OCI-LY1 (cell line): Measurements from ENCODE around the gene STAU1.
"Not testable (repeated sequence)": the region's sequence is repeated elsewhere in the genome, so short reads cannot be mapped to it uniquely, and the experiment has no call there.

Experiments used
- H2AFZ ChIP-seq: fragments of 200-600 bp; sonication (generic), shearing (Covaris generic); 2 replicates; pipeline ENCODE4 v1.6.0; 2014; ENCODE audit warnings: antibody characterized with exemption, mild to moderate bottlenecking, low read length
- H3F3A ChIP-seq: fragments of 200-600 bp; sonication (generic), shearing (Covaris generic); 2 replicates; pipeline ENCODE4 v1.6.0; 2014; ENCODE audit warnings: mild to moderate bottlenecking, antibody characterized with exemption, low read length, moderate library complexity; ENCODE audit not compliant: insufficient read depth
- H3K27ac ChIP-seq: fragments of 200-600 bp; sonication (generic); 2 replicates; pipeline ENCODE4 v1.5.1; 2014; ENCODE audit warnings: low read length, mixed run types, mild to moderate bottlenecking, low read depth; ENCODE audit not compliant: poor library complexity, severe bottlenecking
- H3K27me3 ChIP-seq: fragments of 200-600 bp; sonication (generic); 2 replicates; pipeline ENCODE4 v1.6.0; 2014; ENCODE audit warnings: antibody characterized with exemption, mild to moderate bottlenecking, low read length, moderate library complexity; ENCODE audit not compliant: insufficient read depth
- H3K36me3 ChIP-seq: fragments of 200-600 bp; sonication (generic); 2 replicates; pipeline ENCODE4 v1.6.1; 2014; ENCODE audit warnings: mild to moderate bottlenecking, antibody characterized with exemption, low read length, moderate library complexity, mixed read lengths; ENCODE audit not compliant: insufficient read depth
- H3K4me1 ChIP-seq: fragments of 200-600 bp; sonication (generic); 2 replicates; pipeline ENCODE4 v1.5.1; 2014; ENCODE audit warnings: mild to moderate bottlenecking, low read length, moderate library complexity; ENCODE audit not compliant: insufficient read depth, severe bottlenecking
- H3K4me2 ChIP-seq: fragments of 200-600 bp; sonication (generic), shearing (Covaris generic); 2 replicates; pipeline ENCODE4 v1.6.1; 2014; ENCODE audit warnings: low read length
- H3K4me3 ChIP-seq: fragments of 200-600 bp; sonication (generic); 2 replicates; pipeline ENCODE4 v1.5.1; 2014; ENCODE audit warnings: low read length, low read depth, mild to moderate bottlenecking, mixed read lengths; ENCODE audit not compliant: poor library complexity, severe bottlenecking
- H3K79me2 ChIP-seq: fragments of 200-600 bp; shearing (Covaris generic); 2 replicates; pipeline ENCODE4 v1.6.1; 2016; ENCODE audit warnings: mixed run types, low read length, mixed read lengths; ENCODE audit not compliant: insufficient read depth
- H3K9ac ChIP-seq: fragments of 200-600 bp; sonication (generic), shearing (Covaris generic); 2 replicates; pipeline ENCODE4 v1.6.1; 2014; ENCODE audit warnings: mild to moderate bottlenecking, low read length, mixed read lengths
- H3K9me2 ChIP-seq: fragments of 200-600 bp; sonication (generic), shearing (Covaris generic); 2 replicates; pipeline ENCODE4 v1.6.1; 2014; ENCODE audit warnings: low read depth, mild to moderate bottlenecking, low read length, mixed read lengths
- H3K9me3 ChIP-seq: fragments of 200-600 bp; shearing (Covaris generic); 2 replicates; pipeline ENCODE4 v1.6.1; 2014; ENCODE audit warnings: low read length, mixed read lengths
- H4K20me1 ChIP-seq: fragments of 200-600 bp; sonication (generic), shearing (Covaris generic); 2 replicates; pipeline ENCODE4 v1.6.0; 2016; ENCODE audit warnings: mild to moderate bottlenecking, low read length; ENCODE audit not compliant: insufficient read depth
- CTCF ChIP-seq: fragments of 200-600 bp; sonication (generic), shearing (Covaris generic); IDR thresholded peaks from 2 replicates; pipeline ENCODE4 v1.5.1; 2017; ENCODE audit warnings: mild to moderate bottlenecking, antibody characterized with exemption, low read length, moderate library complexity, mixed read lengths
- EZH2 ChIP-seq: fragments of 200-600 bp; sonication (generic), shearing (Covaris generic); IDR thresholded peaks from 2 replicates; pipeline ENCODE4 v1.8.0; 2017; ENCODE audit warnings: borderline replicate concordance, mixed run types, mild to moderate bottlenecking, antibody characterized with exemption, low read length, moderate library complexity, mixed read lengths

STAU1 gene

GRCh38 chr20:49096203-49096730, 91.9 kb downstream of the STAU1 start:
- Histone ChIP-seq H3F3A (no peaks in the 10 kb centered on the region), H4K20me1 (no peaks in the 10 kb centered on the region), H2AFZ (no peak overlapping the region), H3K9me2 (no peaks in the 10 kb centered on the region), H3K27ac (no peak overlapping the region), H3K27me3 (no peaks in the 10 kb centered on the region), H3K9ac (no peak overlapping the region), H3K36me3 (peaks cover 89% of the 10 kb centered on the region), H3K4me3 (no peak overlapping the region), H3K4me2 (no peak overlapping the region), H3K9me3 (no peaks in the 10 kb centered on the region), H3K4me1 (no peaks in the 10 kb centered on the region), H3K79me2 (no peaks in the 10 kb centered on the region)
- TF ChIP-seq EZH2: no peak
- no peak for TF ChIP-seq CTCF

GRCh38 chr20:49091762-49092161, 96.4 kb downstream of the STAU1 start:
- H3K4me1 ChIP-seq: no peaks in the 10 kb centered on the region
- H3K9me3 ChIP-seq: no peaks in the 10 kb centered on the region

GRCh38 chr20:49091104-49091503, 97.0 kb downstream of the STAU1 start:
- no peak overlapping the region for H3K27ac ChIP-seq
- H3K27me3 ChIP-seq: no peaks in the 10 kb centered on the region
- H3K9ac ChIP-seq: no peak overlapping the region
- H4K20me1 ChIP-seq: no peaks in the 10 kb centered on the region
- no peaks in the 10 kb centered on the region for H3K79me2 ChIP-seq
- no peaks in the 10 kb centered on the region for H3K9me3 ChIP-seq
- no peaks in the 10 kb centered on the region for H3K9me2 ChIP-seq
- no peak overlapping the region for H2AFZ ChIP-seq
- H3K4me1 ChIP-seq: no peaks in the 10 kb centered on the region
- H3K4me2 ChIP-seq: no peak overlapping the region
- peaks cover 100% of the 10 kb centered on the region for H3K36me3 ChIP-seq
- no peaks in the 10 kb centered on the region for H3F3A ChIP-seq
- H3K4me3 ChIP-seq: no peak overlapping the region
- no peak for TF ChIP-seq EZH2
- TF ChIP-seq CTCF: no peak

More at GRCh38 chr20:49091762-49092161, 96.4 kb downstream of the STAU1 start:
- H3K9ac ChIP-seq: no peak overlapping the region
- no peak overlapping the region for H2AFZ ChIP-seq
- H4K20me1 ChIP-seq: no peaks in the 10 kb centered on the region
- H3K4me3 ChIP-seq: no peak overlapping the region
- no peak for TF ChIP-seq CTCF
- no peak for TF ChIP-seq EZH2
- H3F3A ChIP-seq: no peaks in the 10 kb centered on the region
- no peaks in the 10 kb centered on the region for H3K79me2 ChIP-seq
- no peaks in the 10 kb centered on the region for H3K27me3 ChIP-seq
- H3K4me2 ChIP-seq: no peak overlapping the region
- H3K36me3 ChIP-seq: peaks cover 100% of the 10 kb centered on the region
- no peak overlapping the region for H3K27ac ChIP-seq
- no peaks in the 10 kb centered on the region for H3K9me2 ChIP-seq

- H2AFZ ChIP-seq, H3K27ac ChIP-seq, H3K27me3 ChIP-seq, H3F3A ChIP-seq, H3K79me2 ChIP-seq, H3K4me2 ChIP-seq, H3K4me3 ChIP-seq, H4K20me1 ChIP-seq, H3K9me3 ChIP-seq, H3K9me2 ChIP-seq, H3K9ac ChIP-seq, H3K4me1 ChIP-seq: not testable (repeated sequence)
- H3K36me3 ChIP-seq: peaks cover 98% of the 10 kb centered on the region
These were observed 105.8 kb downstream of the STAU1 start for GRCh38 chr20:49082295-49082694.
